ENCODE data around the gene GMDS. TPM values are rescaled to one million over a fixed set of nuclear protein-coding genes. Genes with fewer than 3 reads are reported as not detected.

Gene GMDS
- total and polyA plus RNA-seq, 2 of the 8 experiments (the other 6 are each of a cell fraction or from before 2014, with no cell fraction given) = 16.8 to 50.0 TPM

- H4K5ac ChIP-seq (ENCODE audit: insufficient read length, low read depth, low read length) = no peak overlapping the region
- no peaks in the 10 kb centered on the region for H3K36me3 ChIP-seq (ENCODE audit: control insufficient read depth in 2 of 4, insufficient read depth in 4 of 4, low read length in 3 of 4)
- H2BK12ac ChIP-seq (ENCODE audit: low read depth, low read length) = no peak overlapping the region
- ChIA-PET CTCF (ENCODE audit: partially characterized antibody) (interaction anchor here (0.9 to 1.7 kb wide), 3 partner anchors 10 to 60 kb away, joined by 3 to 5 read pairs (median 4); no protein-coding TSS in a partner anchor), POLR2A (ENCODE audit: partially characterized antibody) (no interaction called here)
- no peak overlapping the region for H2AK5ac ChIP-seq (ENCODE audit: low read depth, low read length)
- 94% methylated on average over 8 of the region's 8 CpGs; no CpG with 5 or more reads in 1 of the 2 experiments for WGBS, 2 experiments (ENCODE audit: extremely low coverage in 1 of 2, insufficient coverage in 1 of 2, insufficient read length in 1 of 2, insufficient replicate concordance in 2 of 2, low coverage in 1 of 2, low lambda C conversion rate in 2 of 2, missing lambda C conversion rate in 1 of 2)
- no peak overlapping the region for H2BK20ac ChIP-seq (ENCODE audit: low read length)
- H3K23me2 ChIP-seq (ENCODE audit: low read depth, low read length) = no peaks in the 10 kb centered on the region
- H3K79me2 ChIP-seq (ENCODE audit: control insufficient read depth in 1 of 2, insufficient read depth in 2 of 2, low read length in 2 of 2) = peaks cover 0 to 7% of the 10 kb centered on the region in 2 experiments; a peak in 2 of 4 replicates
- no peak overlapping the region for H2BK5ac ChIP-seq (ENCODE audit: low read depth, low read length)
- no peak overlapping the region for H3K27ac ChIP-seq (ENCODE audit: low read depth, low read length)
- no peak for FAIRE-seq
- no peaks in the 10 kb centered on the region for H3K9me3 ChIP-seq (ENCODE audit: insufficient read depth in 2 of 2, low read depth in 1 of 2, low read length in 1 of 2)
- H2AFZ ChIP-seq (ENCODE audit: low read length) = no peak overlapping the region
- no peak overlapping the region for H4K8ac ChIP-seq (ENCODE audit: extremely low read depth, insufficient read depth, low read length)
- no peak for DNase-seq (ENCODE audit: low read depth in 1 of 2, low spot score in 2 of 2)
- no peak overlapping the region for H2BK120ac ChIP-seq (replicated peaks; ENCODE audit: low read depth, low read length)
- no peaks in the 10 kb centered on the region for H3K27me3 ChIP-seq (replicated peaks in 1 of 4; ENCODE audit: control insufficient read depth in 3 of 4, extremely low read depth in 1 of 4, insufficient read depth in 3 of 4, low read length in 3 of 4)
- H3K14ac ChIP-seq (ENCODE audit: insufficient read length) = no peak overlapping the region
- no peak overlapping the region for H4K91ac ChIP-seq (replicated peaks; ENCODE audit: insufficient read length, low read length)
- no peak overlapping the region for H3K18ac ChIP-seq (ENCODE audit: extremely low read depth, low read length)
- no peaks in the 10 kb centered on the region; the same call in 1 of the 2 replicates for H3K79me1 ChIP-seq (ENCODE audit: low read depth, low read length)
- H3K56ac ChIP-seq (replicated peaks; ENCODE audit: insufficient read length, low read depth, low read length) = no peak overlapping the region
- TF ChIP-seq NANOG (IDR thresholded peaks at IDR 0.05; ENCODE audit: insufficient read depth, low read depth, low read length, poor library complexity, severe bottlenecking) (no peak), BACH1 (IDR thresholded peaks at IDR 0.05; ENCODE audit: low read length) (no peak), E2F6 (IDR thresholded peaks at IDR 0.05) (no peak), EP300 (IDR thresholded peaks at IDR 0.05; ENCODE audit: borderline replicate concordance in 1 of 2, low read depth in 2 of 2, low read length in 2 of 2) (no peak), TCF12 (IDR thresholded peaks at IDR 0.05; ENCODE audit: low read depth, low read length) (no peak), BRCA1 (IDR thresholded peaks at IDR 0.05; ENCODE audit: low read depth, low read length) (no peak), EGR1 (IDR thresholded peaks at IDR 0.05; ENCODE audit: borderline replicate concordance, low read depth, low read length) (no peak)
- H4K20me1 ChIP-seq (replicated peaks in 1 of 2; ENCODE audit: control insufficient read depth in 1 of 2, insufficient read depth in 2 of 2, low read length in 2 of 2) = no peaks in the 10 kb centered on the region
- H3K23ac ChIP-seq (ENCODE audit: insufficient read length) = no peak overlapping the region
- no peak overlapping the region for H3K4me2 ChIP-seq (ENCODE audit: insufficient read depth in 1 of 2, low read depth in 2 of 2, low read length in 2 of 2)
- H3K4me3 ChIP-seq (ENCODE audit: extremely low read depth in 1 of 4, insufficient read depth in 2 of 4, low read depth in 3 of 4, low read length in 4 of 4) = no peak overlapping the region
- no peaks in the 10 kb centered on the region for H3K4me1 ChIP-seq (replicated peaks in 1 of 4; ENCODE audit: control insufficient read depth in 3 of 4, insufficient read depth in 4 of 4, low read length in 3 of 4)
- no peak overlapping the region for H3K4ac ChIP-seq (replicated peaks; ENCODE audit: insufficient read length, low read depth, low read length)
- H3K9ac ChIP-seq (replicated peaks in 1 of 4; ENCODE audit: extremely low read depth in 1 of 4, low read depth in 3 of 4, low read length in 3 of 4) = no peak overlapping the region
- H2BK15ac ChIP-seq (ENCODE audit: low read length) = no peak overlapping the region
Observed at GRCh38 chr6:2148748-2149147, 96.7 kb downstream of the GMDS start.
